VCaP (cell line): ENCODE results near the gene TRIM15.
"Not testable (repeated sequence)": the region's sequence is repeated elsewhere in the genome, so short reads cannot be mapped to it uniquely, and the experiment has no call there.

Experiments used
- H3K27ac ChIP-seq: fragments of 450-650 bp; 2 replicates; pipeline ENCODE4 v1.5.1; 2017
- CTCF ChIP-seq: fragments of 450-650 bp; conservative IDR thresholded peaks from 2 replicates; pipeline ENCODE4 v1.5.1; 2017; ENCODE audit warnings: mild to moderate bottlenecking, moderate library complexity

TRIM15 gene

GRCh38 chr6:30163090-30163917 is at the start of gene TRIM15:
Gene TRIM15, plus strand, starts transcription at chr6:30163546. Its CDS starts 139 bp downstream, at chr6:30163685.
- TF ChIP-seq CTCF, result no peak
- no peak within 1 kb of the TSS for H3K27ac ChIP-seq

- no peak overlapping the region for H3K27ac ChIP-seq
- TF ChIP-seq CTCF, result no peak
These were observed 49.5 kb upstream of the TRIM15 start for GRCh38 chr6:30113841-30114240.

- peak; percentile 32 for TF ChIP-seq CTCF
- H3K27ac ChIP-seq, result no peak overlapping the region
These were observed 46.6 kb upstream of the TRIM15 start for GRCh38 chr6:30116724-30117123.

- H3K27ac ChIP-seq, result not testable (repeated sequence)
These were observed 44.7 kb upstream of the TRIM15 start for GRCh38 chr6:30118691-30119090.

DNA sequence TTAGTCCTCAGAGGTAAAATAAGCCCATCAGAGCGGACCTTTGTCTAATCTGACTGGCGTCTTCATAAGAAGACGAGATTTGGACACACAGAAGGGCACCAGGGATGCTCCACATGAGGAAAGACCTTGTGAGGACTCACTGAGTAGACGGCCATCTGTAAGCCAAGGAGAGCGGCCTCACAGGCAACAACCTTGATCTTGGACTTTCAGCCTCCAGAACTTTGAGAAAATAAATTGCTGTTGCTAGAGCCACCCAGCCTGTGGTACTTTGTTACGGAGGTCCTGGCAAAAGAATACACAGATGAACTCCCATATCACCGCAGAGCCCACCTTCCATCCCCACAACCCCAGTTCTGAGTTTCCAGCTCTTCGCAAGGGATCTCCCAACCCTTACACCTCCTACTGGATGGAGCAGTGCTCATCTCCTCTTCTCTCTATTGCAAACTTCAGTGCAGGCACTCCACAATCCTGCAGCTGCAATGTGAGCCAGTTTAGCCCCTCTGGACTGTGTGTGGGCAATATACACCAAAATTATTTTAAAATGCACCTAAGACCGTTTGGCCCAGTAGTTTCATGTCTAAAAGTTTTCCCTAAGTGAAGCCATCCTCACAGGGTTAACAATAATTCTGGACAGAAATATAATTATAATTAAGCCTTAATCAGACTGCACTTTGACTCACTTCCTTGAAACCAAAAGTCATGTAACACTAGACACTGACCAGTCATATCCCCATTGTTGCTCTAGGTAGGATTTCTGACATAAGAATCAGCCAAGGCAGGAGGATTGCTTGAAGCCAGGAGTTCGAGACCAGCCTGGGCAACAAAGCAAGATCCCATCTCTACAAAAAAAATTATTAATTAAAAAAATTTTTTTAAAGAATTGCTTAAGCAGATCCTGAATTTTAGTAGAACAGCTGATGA is 41.6 kb upstream of the TRIM15 start:
- no peak for TF ChIP-seq CTCF

DNA sequence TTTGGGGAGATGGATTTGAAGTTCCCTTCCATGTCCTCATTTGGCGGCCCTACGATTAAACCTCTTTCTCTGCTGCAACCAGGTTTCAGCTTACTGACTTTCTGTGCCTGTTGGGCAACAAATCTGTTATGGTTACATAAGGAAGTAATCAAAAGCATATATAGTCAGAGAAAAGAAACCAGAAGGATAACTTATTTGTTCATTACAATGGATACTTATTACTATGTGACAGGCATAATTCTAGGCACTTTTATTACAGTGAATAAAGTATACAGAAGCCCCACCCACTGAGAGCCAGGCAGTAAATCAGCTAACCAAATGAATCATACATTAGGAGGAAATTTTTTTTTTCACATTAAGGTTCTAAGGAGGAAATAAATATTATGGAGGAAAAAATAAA is 40.8 kb upstream of the TRIM15 start:
- no peak overlapping the region for H3K27ac ChIP-seq
- no peak for TF ChIP-seq CTCF

More for the DNA sequence above, 41.6 kb upstream of the TRIM15 start:
- H3K27ac ChIP-seq, result no peak overlapping the region

GRCh38 chr6:30127238-30128093 is 35.9 kb upstream of the TRIM15 start:
- no peak for TF ChIP-seq CTCF
- H3K27ac ChIP-seq, result no peak overlapping the region
